HG03457 (cell line): ENCODE results near the gene HK1.
A peak's percentile ranks its signal among the peaks of the same experiment; 100 is the strongest.

Experiments used
- ATAC-seq: cut with Tn5 transposase; IDR thresholded peaks from one replicate; pipeline ENCODE4 v1.9.1; 2021; ENCODE audit warnings: moderate number of reproducible peaks; ENCODE audit not compliant: unreplicated experiment

Gene HK1

DNA sequence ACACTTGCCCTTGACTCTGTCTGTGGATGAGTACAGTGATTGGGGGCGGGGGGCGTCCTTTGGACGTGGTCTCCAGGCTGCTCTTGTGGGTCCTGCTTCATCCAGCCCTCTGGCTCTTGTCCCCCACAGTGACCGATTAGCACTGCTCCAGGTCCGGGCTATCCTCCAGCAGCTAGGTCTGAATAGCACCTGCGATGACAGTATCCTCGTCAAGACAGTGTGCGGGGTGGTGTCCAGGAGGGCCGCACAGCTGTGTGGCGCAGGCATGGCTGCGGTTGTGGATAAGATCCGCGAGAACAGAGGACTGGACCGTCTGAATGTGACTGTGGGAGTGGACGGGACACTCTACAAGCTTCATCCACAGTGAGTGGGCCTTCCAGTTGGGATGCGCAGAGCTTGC, 120.2 kb downstream of the HK1 start:
- no peak for ATAC-seq

DNA sequence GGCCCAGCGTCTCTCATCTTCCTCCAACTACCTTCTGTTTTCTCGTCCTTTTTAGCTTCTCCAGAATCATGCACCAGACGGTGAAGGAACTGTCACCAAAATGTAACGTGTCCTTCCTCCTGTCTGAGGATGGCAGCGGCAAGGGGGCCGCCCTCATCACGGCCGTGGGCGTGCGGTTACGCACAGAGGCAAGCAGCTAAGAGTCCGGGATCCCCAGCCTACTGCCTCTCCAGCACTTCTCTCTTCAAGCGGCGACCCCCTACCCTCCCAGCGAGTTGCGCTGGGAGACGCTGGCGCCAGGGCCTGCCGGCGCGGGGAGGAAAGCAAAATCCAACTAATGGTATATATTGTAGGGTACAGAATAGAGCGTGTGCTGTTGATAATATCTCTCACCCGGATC, 122.6 kb downstream of the HK1 start:
- ATAC-seq = no peak

DNA sequence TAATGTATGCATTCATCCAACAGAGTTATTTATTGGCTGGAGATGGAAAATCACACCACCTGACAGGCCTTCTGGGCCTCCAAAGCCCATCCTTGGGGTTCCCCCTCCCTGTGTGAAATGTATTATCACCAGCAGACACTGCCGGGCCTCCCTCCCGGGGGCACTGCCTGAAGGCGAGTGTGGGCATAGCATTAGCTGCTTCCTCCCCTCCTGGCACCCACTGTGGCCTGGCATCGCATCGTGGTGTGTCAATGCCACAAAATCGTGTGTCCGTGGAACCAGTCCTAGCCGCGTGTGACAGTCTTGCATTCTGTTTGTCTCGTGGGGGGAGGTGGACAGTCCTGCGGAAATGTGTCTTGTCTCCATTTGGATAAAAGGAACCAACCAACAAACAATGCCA, 123.1 kb downstream of the HK1 start:
- ATAC-seq = no peak

DNA sequence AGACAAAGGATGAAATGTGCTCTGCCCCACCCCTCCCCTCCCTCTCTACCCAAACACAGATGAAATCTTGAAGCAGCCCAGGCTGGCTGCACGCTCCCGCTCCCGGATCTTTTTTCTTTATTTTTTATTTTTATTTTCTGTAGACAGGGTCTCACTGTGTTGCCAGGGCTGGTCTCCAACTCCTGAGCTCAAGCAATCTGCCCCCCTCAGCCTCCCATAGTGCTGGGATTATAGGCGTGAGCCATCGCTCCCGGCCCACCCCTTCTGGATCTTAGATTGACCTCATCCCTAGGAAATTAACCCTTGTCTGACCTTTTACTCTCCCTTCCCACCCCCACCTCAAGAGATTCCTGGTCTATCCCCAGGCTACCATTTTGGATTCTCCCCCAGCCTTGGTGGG, 124.1 kb downstream of the HK1 start:
- ATAC-seq = no peak

DNA sequence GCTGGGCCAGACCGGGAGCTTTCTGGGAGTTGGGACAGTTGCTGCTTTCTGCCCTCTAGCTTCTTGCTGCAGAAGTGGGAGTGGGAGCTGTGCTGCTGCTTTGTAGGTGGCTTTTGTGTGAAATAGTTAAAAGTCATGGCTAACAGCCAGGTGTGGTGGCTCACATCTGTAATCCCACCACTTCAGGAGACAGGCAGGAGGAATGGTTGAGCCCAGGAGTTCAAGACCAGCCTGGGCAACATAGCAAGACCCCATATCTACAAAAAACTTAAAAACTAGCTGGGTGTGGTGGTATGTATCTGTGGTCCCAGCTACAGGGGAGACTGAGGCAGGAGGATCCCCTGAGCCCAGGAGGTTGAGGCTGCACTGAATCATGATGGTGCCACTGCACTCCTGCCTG, 124.8 kb downstream of the HK1 start:
- ATAC-seq = no peak

DNA sequence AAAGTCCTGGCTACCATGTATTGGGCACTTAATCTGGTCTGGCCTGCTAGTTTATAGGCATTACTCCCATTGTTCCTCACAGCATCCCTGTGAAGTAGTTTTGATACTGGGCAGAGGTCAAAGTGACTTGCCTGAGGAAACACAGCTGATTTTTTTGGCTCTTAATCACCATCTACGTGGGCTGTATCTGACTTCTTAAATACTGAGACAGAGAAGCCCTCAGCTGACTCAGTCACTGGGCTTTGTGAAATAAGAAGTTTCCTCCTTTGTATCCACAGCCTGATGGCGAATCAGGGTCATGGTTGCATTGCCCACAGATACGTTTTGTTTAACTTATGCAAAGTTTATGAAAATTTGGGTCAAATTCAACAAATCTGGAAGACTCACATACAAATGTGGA, 125.2 kb downstream of the HK1 start:
- ATAC-seq = no peak

DNA sequence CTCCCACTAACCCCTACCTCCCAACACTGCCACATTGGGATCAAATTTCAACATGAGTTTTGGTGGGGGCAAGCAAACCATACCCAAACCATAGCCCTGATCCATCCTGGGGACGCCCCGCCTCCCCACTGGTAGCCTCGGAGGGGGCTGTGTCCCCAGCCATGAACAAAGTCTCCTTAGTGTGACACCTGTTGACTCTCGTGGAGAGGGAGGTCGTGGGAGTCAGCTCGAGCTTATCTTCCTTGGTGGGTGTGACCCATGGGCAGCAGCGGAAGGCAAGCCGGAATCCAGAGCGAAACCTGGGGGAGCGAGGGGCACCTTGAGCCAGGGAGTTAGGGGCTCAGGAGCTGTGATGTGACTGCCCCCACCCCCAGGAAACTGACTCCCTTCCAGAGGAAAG, 126.5 kb downstream of the HK1 start:
- ATAC-seq = no peak

DNA sequence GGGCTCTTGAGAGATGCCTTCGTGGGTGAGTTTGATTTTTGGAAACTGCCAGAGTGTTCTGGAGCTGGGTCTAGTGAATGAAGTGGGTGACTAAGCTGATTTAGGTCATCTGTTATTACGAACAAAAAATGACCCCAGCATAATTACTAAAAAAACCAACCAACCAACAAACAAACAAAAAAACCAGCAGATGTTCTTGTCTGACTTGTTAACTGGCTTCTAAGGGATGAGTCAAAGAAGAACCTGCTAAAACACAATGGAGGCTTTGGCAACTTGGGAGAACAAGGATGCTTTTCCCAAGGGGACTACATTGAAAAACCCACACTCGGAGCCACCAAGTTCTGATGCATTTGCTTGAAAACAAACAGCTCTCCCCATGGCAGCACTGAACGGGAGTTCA, 126.9 kb downstream of the HK1 start:
- no peak for ATAC-seq

DNA sequence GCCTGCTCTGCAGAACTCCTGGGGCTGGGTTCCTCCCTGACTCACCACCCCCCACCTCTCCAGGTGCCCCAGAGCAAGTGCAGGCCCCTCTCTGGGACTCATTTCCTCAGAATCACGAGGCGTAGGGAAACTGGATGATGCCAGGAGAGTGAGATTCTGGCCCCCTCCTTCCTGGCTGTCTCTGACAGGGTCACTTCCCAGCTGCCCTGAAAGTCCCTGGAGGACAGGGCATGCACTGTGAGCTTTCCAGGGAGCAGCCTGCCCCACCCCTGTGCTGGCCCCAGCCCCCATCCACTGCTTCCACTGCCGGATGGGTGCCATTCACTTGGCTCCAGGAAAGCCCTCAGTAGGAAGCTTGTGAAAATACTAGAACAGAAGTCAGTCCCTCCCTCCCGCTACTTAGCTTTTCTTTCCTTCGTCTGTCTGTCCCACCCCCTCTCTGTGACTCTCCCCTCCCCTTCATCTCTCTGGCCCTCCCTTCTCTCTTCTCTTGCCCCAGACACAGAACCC, 128.1 kb downstream of the HK1 start:
- ATAC-seq = no peak

DNA sequence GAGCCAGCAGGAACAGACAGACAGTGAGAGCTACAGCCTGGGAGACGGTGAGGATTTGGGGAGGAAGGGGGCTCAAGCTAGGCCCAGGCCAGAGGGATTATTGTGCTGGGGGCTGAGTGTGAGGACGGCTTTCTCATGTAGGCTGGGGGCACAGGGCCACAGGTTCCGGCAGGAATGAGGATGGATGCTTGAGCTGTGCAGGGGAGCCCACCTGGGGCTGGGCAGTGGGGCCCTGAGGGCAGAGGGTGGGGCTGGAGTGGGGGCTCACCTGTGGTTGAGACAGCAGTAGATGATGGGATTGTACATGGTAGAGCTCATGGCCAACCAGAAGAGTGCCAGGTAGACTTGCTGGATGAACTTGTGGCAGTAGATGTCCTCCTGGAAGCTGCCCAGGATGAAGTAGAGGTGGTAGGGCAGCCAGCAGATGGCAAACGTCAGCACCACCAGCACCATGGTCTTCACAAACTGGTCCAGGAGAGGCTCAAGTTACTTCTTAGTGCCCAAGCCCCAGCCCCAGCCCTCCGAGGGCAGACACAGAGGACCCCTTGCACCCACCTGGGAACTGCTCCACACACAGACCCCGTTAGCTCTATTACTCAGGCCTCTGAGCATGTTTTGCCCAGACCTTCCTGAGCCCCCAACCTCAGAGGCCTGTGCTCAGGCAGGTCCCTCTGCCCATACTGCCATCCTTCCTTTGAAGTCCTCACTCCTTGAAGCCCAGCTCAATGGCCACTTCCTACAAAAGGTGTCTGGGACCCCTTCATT, 128.7 kb downstream of the HK1 start:
- ATAC-seq = no peak

DNA sequence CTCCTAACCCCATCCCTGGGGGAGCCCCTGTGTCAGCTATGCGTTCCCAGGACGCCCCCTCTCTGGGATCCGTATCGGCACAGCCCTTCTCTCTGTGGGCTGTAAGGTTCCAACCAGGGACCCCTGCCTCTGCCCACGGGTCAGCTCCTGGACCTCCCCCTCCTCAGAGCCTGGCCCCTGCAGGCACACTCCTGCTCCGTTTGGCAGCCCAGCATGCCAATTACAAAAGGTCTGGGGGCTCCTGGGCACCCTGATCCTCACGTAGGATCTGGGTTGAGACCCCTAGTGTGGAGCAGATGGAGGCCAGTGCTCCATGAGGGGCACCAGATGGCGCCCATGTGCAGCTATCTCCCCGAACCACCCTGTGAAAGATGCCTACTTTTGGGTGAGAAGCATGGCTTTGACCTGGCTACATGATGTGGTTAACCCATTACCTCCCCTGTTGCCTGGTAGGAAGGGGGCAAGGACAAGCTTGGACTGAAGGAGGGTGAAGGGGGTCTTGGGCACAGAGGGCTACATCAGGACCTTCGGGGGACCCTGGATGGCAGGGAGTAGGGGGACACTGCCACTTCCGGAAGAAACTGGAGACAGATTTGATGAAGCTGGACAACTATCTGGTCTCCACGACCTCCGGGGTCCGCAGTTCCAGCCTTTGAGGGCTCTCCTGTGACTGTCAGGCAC, 129.5 kb downstream of the HK1 start:
- no peak for ATAC-seq

DNA sequence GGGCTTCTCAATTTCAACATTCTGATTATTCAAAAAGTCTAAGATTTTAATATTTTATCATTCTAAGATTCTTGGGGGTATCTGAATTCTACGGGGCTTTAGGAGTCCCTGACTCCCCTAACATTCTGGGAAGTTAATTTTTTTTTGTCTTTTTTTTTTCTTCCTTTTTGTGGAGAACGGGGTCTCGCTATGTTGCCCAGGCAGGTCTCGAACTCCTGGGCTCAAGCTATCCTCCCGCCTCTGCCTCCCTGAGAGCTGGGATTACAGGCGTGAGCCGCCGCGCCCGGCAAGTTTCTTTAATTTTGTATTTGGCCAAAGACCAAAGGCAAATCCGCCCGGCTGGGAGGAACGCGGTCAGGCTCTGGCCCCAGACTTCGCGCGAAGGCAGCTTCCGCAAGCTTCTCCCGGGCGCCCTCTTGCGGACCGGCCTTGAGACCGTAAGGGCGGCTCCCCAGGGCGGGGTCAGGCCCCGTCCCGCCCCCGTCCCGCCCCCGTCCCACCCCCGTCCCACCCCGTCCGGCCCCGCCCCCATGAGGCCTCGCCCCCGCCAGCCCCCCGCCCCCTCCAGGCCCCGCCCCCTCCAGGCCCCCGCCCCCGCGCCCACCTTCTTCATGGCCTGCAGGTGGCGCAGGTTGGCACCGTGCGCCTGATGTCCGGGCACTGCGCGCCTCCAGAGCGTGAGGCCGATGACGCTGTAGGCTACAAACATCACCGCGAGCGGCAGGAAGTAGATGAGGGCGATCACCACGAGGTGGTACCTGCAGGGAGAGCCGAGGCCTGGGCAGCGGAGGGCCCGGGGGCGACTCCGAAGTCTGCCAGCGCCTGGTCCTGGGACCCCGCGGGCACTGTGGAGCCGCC, 130.3 kb downstream of the HK1 start:
- peak; percentile 75 for ATAC-seq

DNA sequence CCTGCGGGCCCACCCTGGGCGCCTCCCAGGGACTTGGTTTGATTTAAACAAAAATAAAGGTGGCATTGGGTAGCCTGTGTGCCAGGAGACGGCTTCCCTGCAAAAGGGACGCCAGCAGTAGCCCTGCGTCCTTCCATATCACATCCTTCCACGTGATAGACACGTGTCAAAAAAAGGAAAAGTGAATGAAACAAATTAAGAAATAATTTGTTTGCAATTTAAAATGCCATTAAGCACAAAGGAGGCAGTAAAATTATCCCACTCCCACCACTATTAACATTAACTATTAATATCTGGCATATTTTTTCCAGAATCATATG, 130.8 kb downstream of the HK1 start:
- ATAC-seq = no peak

DNA sequence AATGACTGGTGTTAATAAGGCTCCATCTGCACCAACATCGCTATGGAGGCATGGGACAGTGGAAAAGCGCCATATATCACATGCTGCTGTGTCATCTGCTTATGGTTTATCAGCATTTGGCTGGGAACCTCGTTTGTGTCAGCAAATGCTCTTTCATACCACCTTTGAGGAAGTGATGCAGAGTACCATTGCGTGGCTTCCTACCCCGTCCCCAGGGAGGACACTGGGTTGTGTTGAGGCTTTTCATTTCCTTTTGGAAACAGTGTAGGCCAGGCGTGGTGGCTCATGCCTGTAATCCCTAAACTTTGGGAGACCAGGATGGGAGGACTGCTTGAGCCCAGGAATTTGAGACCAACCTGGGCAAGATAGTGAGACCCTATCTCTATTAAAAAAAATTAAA, 131.7 kb downstream of the HK1 start:
- ATAC-seq = no peak

DNA sequence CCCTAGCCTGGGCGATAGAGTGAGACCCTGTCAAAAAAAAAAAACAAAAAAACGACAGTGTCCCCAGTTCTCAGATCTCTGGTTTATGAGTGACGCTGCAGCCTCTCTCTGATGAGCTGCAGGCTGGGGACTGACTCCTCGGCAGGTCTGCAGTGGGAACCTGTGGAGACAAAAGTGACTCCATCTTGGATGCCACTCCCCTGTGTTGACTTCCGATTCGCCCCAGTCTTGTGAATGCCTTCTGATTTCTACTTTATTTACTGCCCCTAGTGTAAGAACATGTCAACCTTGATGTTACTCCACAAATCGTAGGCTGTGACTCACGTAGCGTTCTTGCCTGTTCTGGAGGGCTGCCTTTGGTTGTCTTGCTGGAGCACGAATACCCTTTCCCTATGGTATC, 132.2 kb downstream of the HK1 start:
- no peak for ATAC-seq

DNA sequence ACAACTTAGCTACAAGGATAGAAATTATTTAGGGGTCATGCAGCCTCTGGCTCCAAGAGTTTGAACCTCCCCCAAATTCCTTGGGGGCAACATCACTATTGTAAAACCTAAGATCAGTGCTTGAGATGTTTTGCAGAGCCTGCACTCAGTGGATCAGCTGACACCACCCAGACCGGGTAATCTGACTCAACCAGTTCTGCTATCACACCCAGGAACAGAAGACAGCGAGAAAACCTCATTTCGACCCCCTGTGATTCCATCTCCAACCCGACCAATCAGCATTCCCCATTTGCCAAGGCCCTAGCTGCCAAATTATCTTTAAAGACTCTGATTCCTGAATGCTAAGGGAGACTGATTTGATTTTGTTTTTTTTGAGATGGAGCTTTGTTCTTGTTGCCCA, 133.2 kb downstream of the HK1 start:
- ATAC-seq = no peak

DNA sequence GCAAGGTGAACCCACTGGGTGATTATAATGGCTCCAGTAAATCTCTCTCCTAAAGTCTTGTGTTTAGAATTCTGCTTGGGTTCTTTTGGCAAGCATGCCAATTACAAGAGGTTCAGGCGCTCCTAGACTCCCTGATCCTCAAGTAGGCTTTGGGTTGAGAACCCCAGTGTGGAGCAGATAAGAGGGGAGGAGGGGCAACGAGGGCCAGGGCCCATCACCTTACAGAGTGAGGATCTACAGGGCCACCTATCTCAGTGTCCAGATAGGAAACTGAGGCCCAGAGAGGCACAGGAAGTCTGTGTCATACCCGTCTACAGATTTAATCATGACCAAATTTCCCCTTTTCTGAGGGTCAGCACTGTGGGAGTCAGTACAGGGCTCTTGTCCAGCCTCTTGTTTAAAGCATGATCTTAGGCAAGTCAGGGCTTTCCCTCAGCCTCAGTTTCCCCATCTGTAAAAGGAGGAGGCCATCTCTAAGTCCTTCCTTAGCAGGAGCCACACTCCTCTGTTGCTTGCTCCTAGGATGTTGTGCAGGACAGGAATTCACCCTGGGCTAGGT, 134.0 kb downstream of the HK1 start:
- ATAC-seq = no peak

DNA sequence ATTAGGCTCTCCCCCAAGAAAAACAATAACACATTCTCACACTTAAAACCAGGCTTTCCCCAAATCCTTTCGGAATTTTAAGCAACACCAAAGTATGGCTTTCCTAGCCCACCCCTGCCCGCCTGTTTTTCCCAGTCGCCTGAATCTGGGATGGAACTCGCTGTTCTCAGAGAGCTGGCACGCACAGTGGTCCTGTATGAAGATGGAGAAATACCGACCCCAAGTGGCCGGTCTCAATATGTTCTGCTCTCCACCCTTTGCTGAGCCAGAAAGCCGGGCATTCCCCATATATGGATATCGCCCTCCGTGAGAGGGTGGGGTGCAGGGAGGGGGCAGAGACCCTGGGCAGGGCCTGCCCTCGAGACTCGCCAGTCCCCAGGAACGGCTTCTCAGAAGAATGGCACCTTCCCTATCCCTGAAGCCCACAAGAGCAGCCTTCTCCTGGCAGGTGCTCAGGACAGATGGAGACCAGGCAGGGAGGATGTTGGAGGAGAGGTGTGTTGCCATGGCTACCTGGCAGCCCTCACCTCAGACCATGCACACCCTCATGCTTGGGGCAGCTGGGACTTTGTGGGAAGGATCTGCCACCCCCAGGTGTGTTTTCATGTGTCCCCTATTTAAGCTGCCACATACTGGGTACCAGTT, 135.0 kb downstream of the HK1 start:
- no peak for ATAC-seq

DNA sequence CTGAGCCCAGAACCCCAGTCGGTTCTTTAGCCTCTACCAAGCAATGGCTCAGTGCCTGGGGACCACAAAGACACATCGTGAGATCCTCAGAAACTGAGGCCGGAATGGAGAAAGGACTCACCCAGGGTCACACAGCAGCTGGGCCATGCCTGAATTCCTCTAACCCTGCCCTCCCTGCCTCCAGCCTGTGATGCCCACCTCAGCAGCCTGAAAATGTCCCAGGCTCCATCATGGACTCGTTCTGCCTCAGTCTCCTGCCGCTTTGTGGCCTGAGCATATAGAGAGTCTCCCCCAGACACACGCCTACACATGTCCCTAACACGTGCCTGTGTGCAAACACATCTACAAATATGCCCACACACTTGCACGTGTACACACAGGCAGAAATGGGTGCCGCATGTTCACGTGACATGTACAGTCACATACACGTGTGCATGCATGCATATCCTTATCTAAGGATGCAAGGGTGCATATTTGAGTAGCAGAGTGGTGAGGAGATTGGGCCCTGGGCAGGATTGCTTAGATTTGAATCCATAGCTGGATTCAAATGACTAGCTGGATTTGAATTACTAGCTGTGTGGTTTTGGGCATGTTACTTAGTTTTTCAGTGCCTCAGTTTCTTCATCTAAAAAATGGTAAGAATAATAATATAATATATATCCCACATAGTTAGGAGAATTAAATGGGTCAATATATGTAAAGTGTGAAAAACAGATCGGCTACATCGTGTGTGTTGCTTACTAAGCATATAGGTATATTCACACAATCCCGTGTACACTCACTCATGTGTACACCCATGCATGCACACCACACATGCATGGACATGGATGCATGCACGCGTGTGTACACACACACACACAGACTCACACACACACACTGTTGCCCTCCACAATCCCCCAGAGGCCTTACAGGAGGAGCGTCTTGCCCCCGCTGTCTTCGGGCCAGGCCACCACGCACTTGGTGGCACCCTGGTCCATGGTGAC, 136.0 kb downstream of the HK1 start:
- no peak for ATAC-seq

DNA sequence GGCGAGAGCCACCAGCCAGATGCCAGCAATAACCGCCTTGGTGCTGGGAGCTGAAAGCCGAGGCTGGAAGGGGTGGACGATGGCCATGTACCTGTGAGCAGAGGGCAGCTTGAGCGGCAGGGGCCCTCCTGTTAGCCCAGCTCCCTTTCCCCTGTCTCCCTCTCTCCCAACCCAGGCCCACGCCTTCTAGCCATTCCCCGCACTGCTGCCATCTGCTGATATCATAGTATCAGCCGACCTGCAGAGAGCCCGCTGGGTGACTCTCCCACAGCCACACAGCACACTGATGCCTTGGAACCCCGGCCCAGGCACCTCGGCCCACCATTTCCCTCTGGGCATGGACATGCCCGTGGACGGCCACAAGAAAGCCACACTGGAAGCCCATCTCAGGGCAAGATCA, 136.8 kb downstream of the HK1 start:
- ATAC-seq = no peak
